ENCODE results near the gene RASGEF1B.
"Not testable (repeated sequence)": the region's sequence is repeated elsewhere in the genome, so short reads cannot be mapped to it uniquely, and the experiment has no call there.

RASGEF1B gene

DNA sequence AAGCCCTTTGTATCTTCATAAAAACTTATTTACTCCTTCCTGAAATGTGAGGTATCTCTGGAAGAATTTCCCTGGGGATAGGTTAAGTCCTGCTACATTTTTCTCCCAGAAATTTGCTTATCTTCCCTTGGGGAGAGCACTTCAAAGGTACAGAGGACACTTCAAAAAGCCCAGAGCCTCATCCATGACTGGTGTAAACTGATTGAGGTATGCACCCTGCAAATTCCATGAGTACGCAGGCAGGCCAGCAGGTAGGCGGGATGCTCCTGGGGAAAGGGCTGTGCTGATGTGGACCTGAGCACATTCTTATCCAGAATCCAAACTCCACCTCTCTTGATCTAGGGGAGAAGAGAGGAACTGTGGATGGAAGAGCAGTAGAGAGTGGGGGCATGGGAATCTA lies 26.3 kb upstream of the RASGEF1B start:
- no peak for DNase-seq (ENCODE audit: low read depth)

DNA sequence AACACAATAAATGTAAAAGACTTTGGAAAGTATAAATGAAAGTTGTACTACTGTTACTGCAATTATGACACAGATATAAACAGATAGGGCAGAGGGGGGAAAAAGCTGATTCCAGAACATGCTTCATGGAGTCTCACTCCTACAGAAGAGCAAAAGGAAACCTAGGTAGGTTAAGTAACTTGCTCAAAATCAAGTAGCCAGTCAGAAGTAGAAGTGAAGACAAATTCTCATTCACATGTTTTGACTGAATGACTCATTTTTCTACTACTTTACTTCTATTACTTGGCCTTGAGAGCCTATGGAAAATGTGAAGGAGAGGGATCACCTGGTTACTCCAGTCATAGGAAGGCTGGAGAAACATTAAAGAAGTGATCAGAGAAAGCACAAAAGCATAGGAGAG lies 23.6 kb upstream of the RASGEF1B start:
- no peak for DNase-seq (ENCODE audit: low read depth)

DNA sequence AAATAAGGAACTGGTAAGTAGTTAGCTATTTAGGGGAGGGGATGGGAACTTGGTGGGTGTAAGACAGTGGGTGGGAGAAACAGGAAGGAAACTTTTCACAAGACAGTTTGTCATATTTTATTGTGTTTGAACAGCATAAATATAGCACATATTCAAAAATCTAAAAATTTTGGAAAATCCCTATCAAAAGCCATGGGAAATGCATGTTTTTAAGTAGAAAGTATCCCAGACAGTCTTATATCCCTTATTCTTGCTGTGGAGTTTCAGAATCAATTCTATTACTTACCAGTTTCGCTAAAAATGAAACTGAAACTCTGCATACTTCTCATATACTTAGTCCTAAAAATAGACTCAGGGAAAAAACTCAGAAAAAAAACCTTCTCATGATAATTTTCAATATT lies 22.3 kb upstream of the RASGEF1B start:
- DNase-seq (ENCODE audit: low read depth) = no peak

DNA sequence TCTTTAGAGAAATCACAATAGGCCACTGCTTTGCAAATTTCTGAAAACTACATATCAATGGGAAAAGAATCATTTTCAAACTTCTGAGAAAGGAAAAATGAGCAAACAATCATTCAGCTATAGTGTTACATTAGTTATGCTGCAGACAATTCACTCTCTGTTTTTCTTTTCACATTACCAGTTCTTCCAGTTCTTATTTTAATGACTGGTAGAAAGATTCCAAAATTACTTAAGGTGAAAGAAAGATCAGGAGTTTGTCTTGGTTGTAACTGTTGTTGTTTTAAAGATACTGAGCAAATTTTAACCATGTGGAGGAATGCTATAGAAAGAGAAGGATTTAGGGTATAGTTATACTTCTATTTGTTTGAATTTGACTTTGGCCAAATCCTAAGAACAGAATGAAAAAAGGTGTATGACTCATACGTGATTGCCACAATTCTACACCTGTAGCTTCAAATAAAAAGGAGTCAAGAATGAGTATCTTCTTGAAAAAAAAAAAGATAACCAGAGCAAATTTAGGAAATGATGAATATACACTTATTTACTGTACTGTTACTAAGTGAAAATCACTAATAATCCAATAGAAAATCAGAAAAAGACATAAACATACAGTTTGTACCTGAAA lies 21.0 kb upstream of the RASGEF1B start:
- no peak for DNase-seq (ENCODE audit: low read depth)

DNA sequence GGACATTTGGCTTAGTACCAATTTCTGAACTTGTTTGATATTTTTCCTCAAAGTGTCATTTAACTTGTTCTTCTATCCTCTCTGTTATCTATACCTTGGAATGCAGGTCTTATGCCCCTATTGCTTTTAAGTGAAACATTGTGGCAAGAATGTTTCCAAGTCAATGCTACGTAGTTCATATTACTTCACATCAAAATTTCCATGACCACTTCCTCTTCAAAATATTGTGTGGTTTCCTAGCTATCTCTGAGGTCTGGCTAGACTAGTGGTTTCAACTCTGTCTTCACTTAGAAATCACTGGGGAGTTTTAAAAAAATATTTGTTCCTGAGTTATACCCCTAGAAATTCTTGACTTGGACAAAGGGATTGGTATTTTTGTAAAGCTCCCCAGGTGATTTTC lies 20.2 kb upstream of the RASGEF1B start:
- no peak for DNase-seq (ENCODE audit: low read depth)

DNA sequence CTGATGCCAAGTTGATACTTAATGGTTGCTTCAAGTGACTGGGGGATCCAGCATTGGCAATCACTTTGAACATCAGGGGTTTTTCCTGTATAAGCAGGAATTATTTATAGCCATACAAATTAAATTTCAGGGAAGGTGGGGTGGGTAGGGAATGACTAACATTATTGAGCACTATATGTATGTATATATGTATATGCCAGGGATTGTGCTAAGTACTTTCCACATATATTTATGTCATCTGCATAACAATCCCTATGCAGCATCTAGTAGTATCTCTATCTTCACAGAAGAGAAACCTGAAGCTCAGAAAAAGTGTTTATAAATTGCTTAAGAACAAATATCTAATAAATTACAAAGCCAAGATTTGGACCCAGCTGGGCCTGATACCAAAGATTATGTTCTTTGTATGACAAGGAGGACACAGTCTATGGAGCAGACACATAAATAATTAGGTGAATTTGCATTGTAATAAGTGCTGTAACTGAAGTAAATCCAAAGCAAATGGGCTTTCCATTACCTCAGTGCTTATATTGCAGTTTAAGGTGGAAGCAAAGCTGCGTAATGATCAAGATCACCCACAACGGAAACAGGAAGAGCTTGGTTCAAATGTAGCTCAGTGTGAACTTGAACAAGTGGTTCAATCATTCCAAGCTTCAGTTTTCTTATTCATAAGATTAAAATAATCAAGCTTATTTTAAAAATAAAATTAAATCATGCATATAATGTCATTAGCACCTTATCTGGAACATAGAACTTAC lies 18.9 kb upstream of the RASGEF1B start:
- DNase-seq (ENCODE audit: low read depth) = no peak

DNA sequence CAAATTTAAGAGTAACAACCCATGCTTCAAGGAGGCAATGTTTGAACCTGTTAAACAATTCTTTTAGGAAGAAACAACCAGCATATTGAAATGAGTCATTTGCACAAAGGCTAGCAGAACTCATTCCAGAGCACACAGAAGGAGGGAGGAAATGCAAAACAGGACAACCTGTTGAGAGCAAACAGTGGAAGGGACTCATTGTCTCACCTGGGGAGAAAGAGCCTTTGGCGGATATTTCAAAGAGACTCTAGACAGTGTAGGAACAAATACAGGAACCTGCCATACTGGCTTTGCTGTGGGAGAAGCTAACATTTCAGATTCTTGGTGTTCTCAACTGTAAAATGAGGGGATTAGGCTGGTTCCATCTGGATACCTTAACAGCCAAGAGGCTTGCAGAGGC lies 14.8 kb upstream of the RASGEF1B start:
- DNase-seq (ENCODE audit: low read depth) = no peak

DNA sequence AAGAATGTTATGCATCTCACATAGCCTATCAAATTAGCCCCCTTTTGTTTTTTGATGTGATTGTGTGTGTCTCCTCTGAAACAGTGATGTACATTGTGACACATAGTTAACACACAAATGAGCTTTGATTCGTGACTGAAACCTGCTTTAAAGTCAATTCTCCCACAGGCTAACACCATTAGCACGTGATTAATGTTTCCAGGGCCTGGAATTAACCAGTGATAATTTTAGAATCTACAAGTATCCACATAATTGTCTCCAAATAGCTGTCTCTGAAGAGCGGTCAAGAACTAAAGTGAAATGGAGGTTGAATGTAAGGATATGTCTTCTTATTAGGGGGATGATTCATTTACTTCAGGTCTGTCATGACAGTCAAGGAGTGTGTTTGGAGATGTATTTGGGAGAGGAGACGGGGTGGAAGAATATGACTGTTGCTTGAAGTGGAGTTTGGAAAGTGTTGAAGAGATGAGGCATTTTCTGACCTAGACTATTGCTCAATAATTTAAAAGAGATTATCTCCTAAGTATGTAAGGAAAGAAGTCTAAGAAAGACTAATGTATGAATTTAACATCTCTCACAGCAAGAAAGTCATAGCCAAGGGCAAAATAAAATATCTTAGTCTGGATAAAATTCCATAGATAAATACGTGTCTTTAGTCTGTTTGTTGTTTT lies 13.7 kb upstream of the RASGEF1B start:
- DNase-seq (ENCODE audit: low read depth) = no peak

DNA sequence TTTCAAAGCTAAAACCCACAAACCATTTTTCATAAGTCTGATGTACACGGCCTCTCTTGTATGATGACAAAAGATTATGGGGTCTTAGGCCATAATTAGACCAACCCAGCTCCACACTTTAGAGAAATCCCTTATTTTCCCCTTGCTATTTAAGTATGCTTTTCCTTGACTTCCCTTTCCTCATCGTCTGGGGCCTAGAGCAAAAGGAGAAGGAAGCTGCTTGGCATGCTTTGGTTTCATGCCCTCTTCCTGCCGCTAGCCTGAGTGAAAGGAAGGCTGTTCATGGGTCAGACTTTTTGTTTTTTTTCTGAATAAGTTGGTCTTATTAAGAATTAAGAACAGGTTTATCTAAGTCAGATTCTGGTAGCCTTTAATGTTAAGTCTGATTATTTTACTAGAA lies 10.6 kb upstream of the RASGEF1B start:
- no peak for DNase-seq (ENCODE audit: low read depth)

DNA sequence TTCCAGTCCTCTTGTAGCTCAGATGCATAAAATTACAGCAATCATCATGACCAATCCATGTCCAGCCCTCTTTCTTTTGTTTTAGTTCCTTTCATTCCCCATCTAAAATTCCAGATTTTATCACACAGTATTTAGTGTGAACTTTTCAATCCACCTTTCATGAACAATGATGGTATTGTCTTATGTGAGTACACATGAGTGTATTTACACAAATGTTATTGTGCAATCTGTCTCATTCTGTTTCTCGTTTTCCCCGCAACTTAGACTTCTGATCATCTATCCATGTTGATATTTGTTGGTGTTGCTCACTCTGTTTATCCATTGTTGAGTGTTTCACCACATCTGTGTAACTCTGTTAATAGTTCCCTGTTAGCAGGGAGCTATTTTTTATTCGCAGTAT lies 9.4 kb upstream of the RASGEF1B start:
- no peak for DNase-seq (ENCODE audit: low read depth)

DNA sequence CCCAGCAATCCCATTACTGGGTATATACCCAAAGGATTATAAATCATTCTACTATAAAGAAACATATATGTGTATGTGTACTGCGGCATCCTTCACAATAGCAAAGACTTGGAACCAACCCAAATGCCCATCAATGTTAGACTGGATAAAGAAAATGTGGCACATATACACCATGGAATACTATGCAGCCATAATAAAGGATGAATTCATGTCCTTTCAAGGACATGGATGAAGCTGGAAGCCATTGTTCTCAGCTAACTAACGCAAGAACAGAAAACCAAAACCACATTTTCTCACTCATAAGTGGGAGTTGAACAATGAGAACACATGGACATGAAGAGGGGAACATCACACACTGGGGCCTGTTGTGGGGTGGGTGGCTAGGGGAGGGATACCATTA lies 7.9 kb upstream of the RASGEF1B start:
- DNase-seq (ENCODE audit: low read depth) = not testable (repeated sequence)

DNA sequence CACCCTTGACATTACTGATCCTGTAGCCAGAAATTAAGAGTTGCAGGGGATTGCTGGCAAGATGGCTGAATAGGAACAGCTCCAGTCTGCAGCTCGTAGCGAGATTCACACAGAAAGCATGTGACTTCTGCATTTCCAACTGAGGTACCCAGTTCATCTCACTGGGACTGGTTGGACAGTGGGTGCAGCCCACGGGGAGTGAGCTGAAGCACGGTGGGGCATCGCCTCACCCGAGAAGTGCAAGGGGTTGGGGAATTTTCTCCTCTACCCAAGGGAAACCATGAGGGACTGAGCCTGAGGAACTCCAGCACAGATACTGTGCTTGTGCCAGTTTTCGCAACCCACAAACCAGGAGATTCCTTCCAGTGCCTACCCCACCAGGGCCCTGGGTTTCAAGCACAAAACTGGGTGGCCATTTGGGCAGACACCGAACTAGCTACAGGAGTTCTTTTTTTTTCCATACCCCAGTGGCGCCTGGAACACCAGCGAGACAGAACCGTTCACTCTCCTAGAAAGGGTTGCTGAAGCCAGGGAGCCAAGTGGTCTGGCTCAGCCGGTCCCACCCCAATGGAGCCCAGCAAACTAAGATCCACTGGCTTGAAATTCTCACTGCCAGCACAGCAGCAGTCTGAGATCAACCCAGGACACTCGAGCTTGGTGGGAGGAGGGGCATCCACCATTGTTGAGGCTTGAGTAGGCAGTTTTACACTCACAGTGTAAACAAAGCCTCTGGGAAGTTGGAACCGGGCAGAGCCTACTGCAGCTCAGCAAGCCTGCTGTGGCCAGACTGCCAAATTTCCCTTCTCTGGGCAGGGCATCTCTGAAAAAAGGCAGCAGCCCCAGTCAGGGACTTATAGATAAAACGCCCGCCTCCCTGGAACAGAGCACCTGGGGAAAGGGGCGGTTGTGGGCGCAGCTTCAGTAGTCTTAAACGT lies 1.9 kb upstream of the RASGEF1B start:
- DNase-seq (ENCODE audit: low read depth) = not testable (repeated sequence)

DNA sequence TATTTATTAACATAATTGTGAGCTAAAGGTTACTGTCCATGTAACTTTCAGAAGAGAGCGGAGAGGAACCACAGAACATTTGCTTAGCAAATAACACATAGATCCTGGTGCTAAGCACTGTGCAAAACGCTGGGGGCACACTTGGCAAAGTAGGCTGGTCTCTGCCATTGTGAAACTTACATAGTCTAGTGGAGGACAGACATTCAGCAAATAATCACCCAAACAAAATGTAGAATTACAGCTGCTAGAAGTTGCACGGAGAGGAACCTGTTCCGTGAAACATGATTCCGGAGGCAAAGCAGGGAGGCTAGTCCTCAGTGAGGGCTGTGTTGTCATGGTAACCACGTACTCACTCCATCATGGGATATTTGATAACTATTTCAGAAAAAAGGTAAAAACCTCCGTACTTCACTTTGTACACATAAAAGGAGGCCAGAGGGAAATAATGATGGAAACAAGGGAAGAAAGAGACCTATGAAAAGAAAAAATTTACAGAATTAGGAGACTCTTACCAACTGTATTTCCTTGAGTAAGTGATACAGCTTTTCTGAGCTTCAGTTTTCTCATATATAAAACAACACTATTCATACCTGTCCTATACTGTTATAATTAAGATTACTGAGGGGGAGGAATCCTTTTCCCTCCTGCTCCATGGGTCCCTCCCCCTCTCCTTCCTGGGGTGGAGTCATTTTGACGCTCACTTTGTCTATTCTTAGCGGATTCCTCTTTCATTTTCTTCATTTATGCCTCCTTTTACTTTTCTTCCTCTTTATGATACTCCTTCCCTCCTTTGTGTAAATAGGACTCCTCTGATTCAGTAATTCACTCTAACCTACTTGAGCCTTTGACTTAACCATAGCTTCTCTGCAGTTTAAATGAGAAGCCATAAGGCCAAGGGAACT lies 825 bp upstream of the RASGEF1B start:
- DNase-seq (ENCODE audit: low read depth) = no peak

DNA sequence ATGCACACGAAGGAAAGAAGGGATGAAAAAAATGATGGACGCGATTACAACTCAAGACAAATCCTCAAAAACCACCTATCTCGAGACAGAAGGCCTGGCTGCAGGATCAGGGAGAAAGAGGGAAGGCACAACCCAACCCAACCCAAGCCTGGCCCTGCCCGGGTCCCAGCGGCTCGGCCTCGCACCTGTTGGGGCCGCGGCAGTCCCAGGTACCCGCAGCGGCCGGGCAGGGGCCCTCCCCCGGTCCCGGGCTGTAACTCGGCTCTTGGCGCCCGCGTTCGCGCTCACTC lies 464 bp downstream of the RASGEF1B start:
- no peak for DNase-seq (ENCODE audit: low read depth)

DNA sequence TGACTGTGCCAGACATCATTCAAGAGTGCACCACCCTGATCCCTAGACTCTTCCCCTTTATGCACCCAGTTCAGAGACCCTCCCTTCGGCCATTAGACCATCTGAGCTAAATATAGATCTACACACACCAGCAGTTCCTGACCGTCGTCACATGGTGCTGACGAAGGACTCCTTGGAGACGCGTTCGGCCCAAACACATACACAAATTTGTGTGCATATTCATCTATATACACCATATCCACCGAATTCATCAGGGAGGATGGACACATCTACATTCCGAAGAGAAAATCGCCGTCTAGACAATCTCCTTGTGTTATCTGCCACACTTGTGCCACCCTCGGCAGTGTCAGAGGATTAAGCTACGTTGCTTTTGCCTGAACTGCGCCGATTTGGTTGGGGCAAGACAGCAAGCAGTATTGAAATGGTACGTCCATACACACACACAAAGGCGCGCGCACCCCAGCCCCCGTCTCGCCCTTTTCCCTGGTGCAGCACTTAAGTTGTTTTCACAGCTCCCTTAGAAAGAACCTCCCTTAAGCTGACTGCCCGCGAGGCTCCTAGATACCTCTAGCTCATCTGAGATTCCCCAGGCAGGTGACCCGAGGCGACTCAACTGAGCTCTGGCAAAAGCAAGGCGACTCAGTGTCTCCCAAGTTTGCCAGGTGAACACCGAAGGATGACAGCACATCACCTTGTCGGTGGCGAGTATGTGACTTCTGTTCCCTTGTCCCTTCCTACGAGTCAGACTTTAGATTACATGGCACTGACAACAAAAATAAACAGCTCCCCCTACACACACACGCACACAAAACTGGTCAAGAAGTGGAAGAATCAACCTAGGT lies 1.0 kb downstream of the RASGEF1B start:
- DNase-seq (ENCODE audit: low read depth) = no peak

DNA sequence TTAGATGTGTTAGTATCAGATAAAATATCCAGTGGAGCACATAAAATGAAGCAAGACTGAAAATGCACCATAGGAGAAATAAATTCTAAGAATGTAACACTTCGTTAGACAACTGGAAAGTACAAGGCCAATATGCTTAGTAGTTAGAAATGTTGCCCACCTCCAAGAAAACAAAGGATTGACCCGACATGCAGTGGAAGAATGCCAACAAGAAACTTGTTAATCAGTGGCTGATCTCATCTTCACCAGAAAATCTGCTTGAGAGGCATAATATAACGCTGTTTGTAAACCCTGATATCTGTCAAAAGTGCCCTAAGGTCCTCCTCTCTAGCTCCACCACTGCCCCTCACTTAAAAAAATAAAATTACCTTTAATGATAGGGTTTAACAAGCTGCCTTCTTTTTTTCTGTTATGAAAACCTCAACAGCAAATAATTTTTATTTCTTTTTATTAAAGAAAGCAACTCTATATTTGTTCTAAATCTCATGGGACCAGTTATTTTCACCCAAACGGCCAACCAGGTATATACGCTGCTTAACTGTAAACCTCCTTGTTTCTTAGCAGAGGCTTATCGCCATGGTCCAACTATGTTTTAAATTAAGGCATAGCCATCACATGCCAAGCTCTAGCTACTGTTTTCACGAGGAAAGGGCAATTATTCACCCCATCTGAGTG lies 1.8 kb downstream of the RASGEF1B start:
- DNase-seq (ENCODE audit: low read depth) = no peak

DNA sequence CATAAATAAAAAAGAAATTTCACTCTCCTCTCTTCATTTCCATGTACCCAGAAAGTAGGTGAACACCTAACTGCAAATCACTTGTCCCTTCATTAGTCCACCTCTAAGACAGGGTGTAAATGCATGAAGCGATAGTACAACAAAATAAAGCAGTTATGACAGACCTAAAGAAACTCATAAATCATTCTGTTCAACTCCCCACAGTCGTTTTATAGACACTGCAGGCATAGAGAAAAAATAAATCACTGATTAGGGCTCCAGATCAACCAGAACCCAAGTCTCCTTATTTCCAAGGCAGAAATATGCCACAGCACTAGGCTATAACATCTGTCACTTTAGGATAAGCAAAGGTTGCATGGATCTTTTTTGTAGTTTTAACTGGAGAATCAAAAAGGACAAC lies 3.0 kb downstream of the RASGEF1B start:
- DNase-seq (ENCODE audit: low read depth) = no peak

DNA sequence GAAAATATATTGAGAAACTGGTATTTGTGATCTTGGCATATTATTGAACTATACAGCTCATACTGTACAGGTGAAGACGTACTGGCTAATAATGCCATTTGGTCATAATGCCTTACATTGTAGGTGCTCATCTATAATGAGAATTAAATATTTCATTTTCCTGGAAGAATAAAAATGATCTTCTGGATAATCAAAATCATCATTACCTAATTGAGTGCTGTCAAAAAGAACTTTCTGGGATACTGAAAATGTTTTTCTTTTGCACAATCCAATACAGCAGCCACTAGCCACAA lies 4.1 kb downstream of the RASGEF1B start:
- no peak for DNase-seq (ENCODE audit: low read depth)

DNA sequence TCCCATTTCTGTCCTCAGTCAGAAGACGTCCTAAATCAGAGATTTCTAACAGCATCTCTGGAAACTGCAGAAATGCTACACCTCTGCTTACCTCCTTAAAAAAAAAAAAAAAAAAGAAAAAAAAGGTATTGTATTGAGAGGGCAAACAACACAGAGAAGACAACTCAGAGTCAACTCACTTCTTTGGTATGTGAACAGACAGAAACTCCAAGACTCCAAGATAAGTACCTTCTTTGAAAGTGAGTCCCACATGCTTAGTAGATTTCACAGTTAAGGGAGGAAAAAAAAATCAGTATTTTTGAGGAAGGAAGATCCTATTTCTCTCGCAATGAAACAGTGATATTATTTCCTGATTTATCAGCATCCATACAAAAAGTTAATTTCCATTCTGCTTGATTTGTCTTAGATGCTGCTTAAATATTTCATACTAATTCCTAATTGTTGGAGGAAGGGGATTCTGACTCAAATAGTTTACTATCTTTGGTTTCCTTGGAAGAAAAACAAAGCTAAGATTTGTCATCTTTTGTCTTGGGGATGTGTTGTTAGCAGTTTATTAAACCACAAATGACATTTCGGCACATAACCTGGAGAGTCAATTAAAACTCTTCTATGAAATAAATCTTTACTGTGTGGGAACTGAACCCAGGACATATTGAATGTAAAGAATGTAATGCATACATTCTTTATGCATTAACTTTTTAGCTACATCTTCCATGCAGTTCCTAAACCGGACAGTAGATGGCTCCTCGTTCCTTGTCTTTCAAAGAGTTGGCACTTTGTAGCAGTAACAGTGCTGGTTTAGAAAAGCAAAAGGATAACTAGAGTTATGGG lies 4.7 kb downstream of the RASGEF1B start:
- DNase-seq (ENCODE audit: low read depth) = no peak

All from HS-5 (cell line).